Measurements from ENCODE around the gene CRB3. TPM values are rescaled to one million over a fixed set of nuclear protein-coding genes. Genes with fewer than 3 reads are reported as not detected.

CRB3 gene
- total and polyA plus RNA-seq, 2 of the 8 experiments (the other 6 are each of a cell fraction or from before 2014, with no cell fraction given), result 21.1 to 24.6 TPM

DNA sequence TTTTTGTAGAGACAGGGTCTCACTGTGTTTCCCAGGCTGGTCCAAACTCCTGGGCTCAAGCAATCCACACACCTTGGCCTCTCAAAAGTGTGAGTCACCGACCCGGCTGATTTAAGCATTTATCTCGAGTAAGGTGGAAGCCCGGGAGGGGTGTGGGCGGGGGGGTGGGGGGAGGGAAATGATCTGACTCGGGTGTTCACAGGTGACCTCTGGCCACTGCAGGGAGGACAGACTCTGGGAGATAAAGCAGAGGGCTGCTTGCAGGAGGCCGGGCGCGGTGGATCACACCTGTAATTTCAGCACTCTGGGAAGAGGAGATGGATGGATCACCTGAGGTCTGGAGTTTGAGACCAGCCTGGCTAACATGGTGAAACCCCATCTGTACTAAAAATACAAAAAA lies 9.6 kb downstream of the CRB3 start (continued):
- TF ChIP-seq, protein P1, sequence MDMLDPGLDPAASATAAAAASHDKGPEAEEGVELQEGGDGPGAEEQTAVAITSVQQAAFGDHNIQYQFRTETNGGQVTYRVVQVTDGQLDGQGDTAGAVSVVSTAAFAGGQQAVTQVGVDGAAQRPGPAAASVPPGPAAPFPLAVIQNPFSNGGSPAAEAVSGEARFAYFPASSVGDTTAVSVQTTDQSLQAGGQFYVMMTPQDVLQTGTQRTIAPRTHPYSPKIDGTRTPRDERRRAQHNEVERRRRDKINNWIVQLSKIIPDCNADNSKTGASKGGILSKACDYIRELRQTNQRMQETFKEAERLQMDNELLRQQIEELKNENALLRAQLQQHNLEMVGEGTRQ (IDR thresholded peaks at IDR 0.05; ENCODE audit: low read length), result no peak
- TF ChIP-seq POLR2A (IDR thresholded peaks at IDR 0.05; ENCODE audit: control extremely low read depth in 1 of 2, low read depth in 2 of 2, low read length in 2 of 2), result no peak
- no peak for TF ChIP-seq FOSL1 (IDR thresholded peaks at IDR 0.05; ENCODE audit: insufficient read depth, low read depth, low read length)

All from H1 (cell line).